ENCODE measurements around the gene MCCC2. TPM values are rescaled to one million over a fixed set of nuclear protein-coding genes. Genes with fewer than 3 reads are reported as not detected.

The MCCC2 gene
- polyA plus RNA-seq, 2 of the 4 experiments (the other 2 are of a cell fraction): 49.4 to 88.4 TPM

GRCh38 chr5:71699751-71700150 lies 112.6 kb downstream of the MCCC2 start:
- ATAC-seq: no peak
- H3K4me1 ChIP-seq: peaks cover 8% of the 10 kb centered on the region; the same call in 2 of the 3 replicates

GRCh38 chr5:71700803-71701202 lies 113.7 kb downstream of the MCCC2 start:
- TF ChIP-seq JUNB (IDR thresholded peaks at IDR 0.05): no peak
- no peak for TF ChIP-seq FOSB (CRISPR knock-in tag; IDR thresholded peaks at IDR 0.05)
- no peak for TF ChIP-seq MAFK (IDR thresholded peaks at IDR 0.05; ENCODE audit: partially characterized antibody)
- ATAC-seq (no peak), FAIRE-seq (no peak), DNase-seq (ENCODE audit: low read depth in 1 of 2, low spot score in 1 of 2) (no peak)
- H3K4me3 ChIP-seq: no peak overlapping the region
- no peaks in the 10 kb centered on the region for H3K4me1 ChIP-seq
- no peaks in the 10 kb centered on the region for H3K9me3 ChIP-seq
- no peak overlapping the region for H3K27ac ChIP-seq
- no peak overlapping the region for H3K4me2 ChIP-seq
- POLR2A ChIA-PET: no interaction called here
- CTCF ChIA-PET: interaction anchor here (0.5 kb wide), 1 partner anchor 113 kb away, joined by 3 read pairs; no protein-coding TSS in a partner anchor

More at GRCh38 chr5:71699751-71700150, 112.6 kb downstream of the MCCC2 start:
- Histone ChIP-seq H3K27ac (no peak overlapping the region), H3K9me3 (no peaks in the 10 kb centered on the region), H3K4me3 (no peak overlapping the region), H3K4me2 (no peak overlapping the region)
- CTCF ChIA-PET: no interaction called here
- POLR2A ChIA-PET: no interaction called here
- FAIRE-seq (no peak), DNase-seq (ENCODE audit: low read depth in 1 of 2, low spot score in 1 of 2) (no peak)
- 80% methylated on average over 2 of the region's 2 CpGs for WGBS (ENCODE audit: missing lambda C conversion rate)
- TF ChIP-seq PHF8 (IDR thresholded peaks at IDR 0.05; ENCODE audit: borderline replicate concordance, low read depth) (no peak), POLR2AphosphoS2 (conservative IDR thresholded peaks at IDR 0.05; ENCODE audit: low read length) (no peak)

- TF ChIP-seq HMGXB4 (CRISPR knock-in tag; IDR thresholded peaks at IDR 0.05; ENCODE audit: borderline replicate concordance) (no peak), HDAC2 (IDR thresholded peaks at IDR 0.05) (no peak), RAD21 (conservative IDR thresholded peaks at IDR 0.05 in 1 of 2, IDR thresholded peaks at IDR 0.05 in 1 of 2) (no peak), TFCP2L1 (CRISPR knock-in tag; IDR thresholded peaks at IDR 0.05) (no peak), USF2 (IDR thresholded peaks at IDR 0.05) (no peak), ZSCAN20 (CRISPR knock-in tag; IDR thresholded peaks at IDR 0.05) (no peak), JUNB (IDR thresholded peaks at IDR 0.05) (no peak), EHF (CRISPR knock-in tag; IDR thresholded peaks at IDR 0.05) (no peak), RNF2 (IDR thresholded peaks at IDR 0.05; ENCODE audit: borderline replicate concordance, low read depth) (no peak), CBX8 (IDR thresholded peaks at IDR 0.05) (no peak), MYC (IDR thresholded peaks at IDR 0.05; ENCODE audit: borderline replicate concordance, low read length) (no peak)
- Histone ChIP-seq H3K4me2 (no peak overlapping the region), H3K4me3 (no peak overlapping the region), H3K9me3 (no peaks in the 10 kb centered on the region), H3K27ac (no peak overlapping the region), H3K4me1 (no peaks in the 10 kb centered on the region)
- WGBS (ENCODE audit: missing lambda C conversion rate): 16% methylated on average over 3 of the region's 3 CpGs
- ChIA-PET POLR2A (no interaction called here), CTCF (interaction anchor here (0.5 kb wide), 1 partner anchor 113 kb away, joined by 3 read pairs; no protein-coding TSS in a partner anchor)
- no peak for DNase-seq (ENCODE audit: low read depth in 1 of 2, low spot score in 1 of 2)
- ATAC-seq: no peak
- no peak for FAIRE-seq
These were observed 114.3 kb downstream of the MCCC2 start for GRCh38 chr5:71701407-71701806.

GRCh38 chr5:71703941-71704340 lies 116.8 kb downstream of the MCCC2 start:
- FAIRE-seq: no peak
- CTCF ChIA-PET: interaction anchor here (1.7 kb wide), 1 partner anchor 228 kb away, joined by 5 read pairs; no protein-coding TSS in a partner anchor
- TF ChIP-seq SMC3 (IDR thresholded peaks at IDR 0.05) (no peak), POLR2A (IDR thresholded peaks at IDR 0.05; ENCODE audit: low read length) (no peak), PBX3 (IDR thresholded peaks at IDR 0.05) (no peak), TP53 (CRISPR knock-in tag; IDR thresholded peaks at IDR 0.05) (no peak), NPAS2 (CRISPR knock-in tag; IDR thresholded peaks at IDR 0.05; ENCODE audit: borderline replicate concordance) (no peak), NFE2L2 (conservative IDR thresholded peaks at IDR 0.05; ENCODE audit: low read length) (no peak), HOXB13 (CRISPR knock-in tag; IDR thresholded peaks at IDR 0.05; ENCODE audit: low read depth) (no peak), ZSCAN20 (CRISPR knock-in tag; IDR thresholded peaks at IDR 0.05) (no peak), REST (IDR thresholded peaks at IDR 0.05) (no peak), FOSL2 (IDR thresholded peaks at IDR 0.05) (no peak), FOSL2 (CRISPR knock-in tag; IDR thresholded peaks at IDR 0.05) (no peak), KDM5A (IDR thresholded peaks at IDR 0.05) (no peak), RCOR1 (IDR thresholded peaks at IDR 0.05; ENCODE audit: low read depth, low read length) (no peak)

More at GRCh38 chr5:71703941-71704340, 116.8 kb downstream of the MCCC2 start:
- Histone ChIP-seq H3K9me3 (no peaks in the 10 kb centered on the region), H3K4me1 (no peaks in the 10 kb centered on the region), H3K4me2 (no peak overlapping the region), H3K4me3 (no peak overlapping the region), H3K27ac (no peak overlapping the region)
- ATAC-seq: no peak
- no peak for DNase-seq (ENCODE audit: low read depth in 1 of 2, low spot score in 1 of 2)
- POLR2A ChIA-PET: no interaction called here
- WGBS (ENCODE audit: missing lambda C conversion rate): 28% methylated on average over 4 of the region's 4 CpGs
